Tongue (tissue), 2 donors: ENCODE data around the gene CCHCR1. TPM values are rescaled to one million over a fixed set of nuclear protein-coding genes. Genes with fewer than 3 reads are reported as not detected.
"Not testable (repeated sequence)": the region's sequence is repeated elsewhere in the genome, so short reads cannot be mapped to it uniquely, and the experiment has no call there.

Experiments
- DNase-seq: peaks from one replicate; pipeline ENCODE4 v3.0.0-alpha.2; 2015
- total RNA-seq: library from RNA; depleted of rRNA; stranded (reverse); fragments of >200 nt; gene quantifications from one replicate; pipeline ENCODE4 v1.2.3, GENCODE V29; 2014

CCHCR1 gene
- total RNA-seq, 1 donor from 2014 or later = 14.2 TPM

DNA sequence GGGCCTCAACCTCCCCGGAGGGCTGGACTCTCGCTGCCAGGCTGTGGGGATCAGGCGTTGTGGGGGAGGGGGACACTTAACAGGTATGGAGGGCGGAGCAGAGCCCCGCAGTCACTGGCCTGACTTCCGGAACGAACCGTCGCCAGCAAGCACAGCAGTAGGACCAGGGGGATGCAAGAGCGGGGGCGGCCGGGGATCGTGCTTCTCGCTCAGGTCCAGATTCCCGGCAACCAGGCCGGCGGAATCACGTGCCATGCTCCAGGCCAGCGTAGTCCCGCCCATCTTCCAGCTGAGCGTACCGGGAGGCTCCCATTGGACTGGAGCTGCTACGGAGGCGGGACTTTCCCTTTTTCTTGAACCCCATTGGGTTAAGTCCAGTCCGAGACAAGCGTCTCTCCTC is 22.9 kb upstream of the CCHCR1 start:
- peak; percentile 88 for DNase-seq

DNA sequence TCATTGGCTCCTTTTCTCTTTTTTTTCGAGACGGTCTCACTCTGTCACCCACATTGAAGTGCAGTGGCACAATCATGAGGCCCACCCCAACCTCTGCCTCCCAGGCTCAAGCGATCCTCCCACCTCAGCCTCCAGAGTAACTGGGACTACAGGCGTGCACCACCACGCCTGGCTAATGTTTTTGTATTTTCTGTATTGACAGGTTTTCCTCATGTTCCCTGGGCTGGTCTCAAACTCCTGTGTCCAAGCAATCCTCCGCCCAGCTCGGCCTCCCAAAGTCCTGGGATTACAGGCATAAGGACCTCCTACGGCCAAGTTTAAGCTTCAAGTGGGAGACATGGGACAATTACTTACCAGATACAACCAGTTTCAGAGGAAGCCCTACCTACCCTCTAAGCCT is 22.3 kb upstream of the CCHCR1 start:
- DNase-seq = no peak

DNA sequence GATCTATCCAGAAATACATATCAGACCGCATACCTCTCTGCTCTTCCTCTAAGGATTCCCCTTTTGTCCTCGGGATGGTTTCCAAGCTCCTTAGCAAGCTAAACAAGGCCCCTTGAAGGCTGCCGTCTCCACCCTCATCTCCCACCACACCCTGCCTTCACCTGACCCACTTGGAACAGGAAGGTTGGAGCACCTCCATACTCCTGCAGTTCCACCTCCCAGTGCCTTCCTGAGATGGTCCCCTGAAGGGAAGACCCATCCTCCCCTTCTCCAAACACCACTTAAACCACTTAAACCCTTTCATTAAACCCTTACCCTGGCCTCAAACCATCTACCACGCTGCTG is 21.4 kb upstream of the CCHCR1 start:
- DNase-seq = no peak

DNA sequence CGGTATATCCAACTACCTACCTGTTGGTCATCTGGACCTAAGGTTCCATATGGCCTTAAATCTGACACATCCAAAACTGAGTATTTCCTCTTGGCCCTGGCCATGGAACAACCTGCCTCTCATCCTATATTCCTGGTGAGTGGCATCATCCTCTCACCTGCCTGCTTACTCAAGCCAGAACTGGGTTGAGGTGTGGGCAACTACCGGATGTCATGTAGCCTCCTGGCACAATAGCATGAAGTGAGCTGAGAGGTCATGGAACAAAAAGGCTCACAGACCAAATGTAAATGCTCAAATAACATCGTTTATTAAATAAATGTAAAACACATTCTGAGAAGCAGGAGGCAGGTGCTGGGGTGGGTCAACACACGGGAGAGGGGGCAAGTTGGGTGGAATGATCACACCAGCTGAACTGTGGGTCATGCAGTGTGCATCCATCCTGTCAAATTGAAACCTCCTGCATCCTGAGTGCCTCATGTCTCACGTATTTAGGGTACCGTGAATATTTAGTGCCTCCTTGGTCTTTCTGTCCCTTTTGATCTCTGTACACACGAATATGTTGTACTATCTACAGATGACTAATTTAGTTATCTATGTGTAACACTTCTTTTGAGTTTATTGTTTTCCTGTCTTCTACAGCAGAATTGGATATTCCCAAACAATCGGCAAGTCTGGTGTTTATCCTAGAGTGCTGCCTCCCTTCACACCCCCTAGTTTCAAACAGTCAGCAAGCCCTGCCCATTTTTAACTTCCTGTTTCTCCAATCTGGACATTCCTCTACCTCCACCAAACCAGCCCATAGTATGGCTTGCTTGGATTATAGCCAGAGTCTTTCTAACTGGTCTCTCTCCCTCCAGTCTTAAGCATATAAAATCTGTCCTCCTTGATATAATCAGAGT is 20.8 kb upstream of the CCHCR1 start:
- no peak for DNase-seq

DNA sequence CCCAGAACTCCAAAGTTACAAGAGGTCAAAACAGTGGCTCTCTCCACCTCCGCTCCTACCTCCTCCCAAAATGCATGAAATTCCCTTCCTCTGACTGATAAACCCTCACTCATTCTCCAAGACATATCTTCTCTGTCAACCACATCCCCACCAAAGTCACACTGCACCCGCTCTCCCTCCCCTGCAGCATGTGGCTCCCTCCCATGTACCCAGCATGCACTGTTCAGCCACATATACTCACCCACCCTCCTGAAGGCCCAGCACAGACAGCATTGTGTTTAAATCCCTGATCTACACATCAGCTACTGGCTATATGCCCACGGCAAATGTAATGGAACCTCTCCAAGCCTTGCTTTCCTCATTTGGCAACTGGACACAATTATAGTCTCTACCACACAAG is 18.4 kb upstream of the CCHCR1 start:
- peak; percentile 74 for DNase-seq

DNA sequence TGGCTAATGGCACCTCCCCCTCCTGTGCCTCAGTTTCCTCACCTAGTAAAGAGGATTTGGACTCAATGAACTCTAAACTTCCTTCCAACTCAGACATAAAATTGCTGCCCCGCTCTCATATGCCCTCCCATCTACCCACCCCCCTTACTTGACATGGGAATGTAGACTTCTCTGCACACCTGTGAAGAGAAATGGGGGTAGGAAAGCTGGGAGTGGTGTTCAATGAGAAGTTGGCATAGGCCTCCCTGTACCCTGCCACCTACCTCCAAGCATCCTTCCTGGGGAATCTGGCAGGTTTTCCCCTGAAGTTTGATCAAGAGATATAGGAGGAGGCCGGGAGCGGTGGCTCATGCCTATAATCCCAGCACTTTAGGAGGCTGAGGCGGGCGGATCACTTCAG is 16.8 kb upstream of the CCHCR1 start:
- DNase-seq = no peak

DNA sequence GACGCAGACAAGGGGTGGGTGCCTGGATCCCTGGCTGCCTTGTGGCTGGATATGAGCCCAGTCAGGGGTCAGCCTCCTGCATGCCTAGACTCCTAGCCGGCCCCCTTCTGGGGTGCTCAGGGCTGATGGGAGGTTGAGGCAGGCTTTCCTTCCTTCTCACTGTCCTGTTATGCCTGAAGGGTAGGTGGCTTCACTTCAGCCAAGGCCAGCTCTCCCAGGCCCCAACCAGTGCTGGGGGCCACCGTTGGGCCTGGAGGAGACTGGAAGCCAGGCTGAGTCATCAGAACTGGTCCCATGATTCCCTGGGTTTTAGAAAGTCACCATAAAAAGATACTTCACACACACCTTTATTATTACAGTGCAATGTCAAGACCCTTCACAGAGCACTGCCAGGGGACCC is 15.8 kb upstream of the CCHCR1 start:
- DNase-seq = no peak

DNA sequence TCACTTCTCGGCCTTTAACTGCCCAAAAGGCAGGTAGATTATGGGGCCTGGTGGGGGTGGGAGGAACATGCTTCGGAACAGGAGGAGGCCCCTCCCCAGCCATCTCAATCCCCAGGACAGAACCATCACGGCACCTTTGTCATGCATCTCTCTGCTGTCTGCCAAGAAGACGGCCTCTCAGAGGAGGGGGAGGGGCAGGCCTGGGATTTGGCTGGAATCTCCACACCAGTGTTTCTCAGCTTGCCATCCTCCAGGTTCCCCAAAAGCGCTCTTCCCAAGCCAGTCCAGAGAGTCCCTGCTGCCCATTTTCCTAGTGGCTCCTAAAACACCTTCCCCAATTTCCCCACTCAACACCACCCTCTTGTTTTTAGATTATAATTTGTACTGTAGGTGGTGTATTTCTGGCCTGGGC is 15.4 kb upstream of the CCHCR1 start:
- no peak for DNase-seq

DNA sequence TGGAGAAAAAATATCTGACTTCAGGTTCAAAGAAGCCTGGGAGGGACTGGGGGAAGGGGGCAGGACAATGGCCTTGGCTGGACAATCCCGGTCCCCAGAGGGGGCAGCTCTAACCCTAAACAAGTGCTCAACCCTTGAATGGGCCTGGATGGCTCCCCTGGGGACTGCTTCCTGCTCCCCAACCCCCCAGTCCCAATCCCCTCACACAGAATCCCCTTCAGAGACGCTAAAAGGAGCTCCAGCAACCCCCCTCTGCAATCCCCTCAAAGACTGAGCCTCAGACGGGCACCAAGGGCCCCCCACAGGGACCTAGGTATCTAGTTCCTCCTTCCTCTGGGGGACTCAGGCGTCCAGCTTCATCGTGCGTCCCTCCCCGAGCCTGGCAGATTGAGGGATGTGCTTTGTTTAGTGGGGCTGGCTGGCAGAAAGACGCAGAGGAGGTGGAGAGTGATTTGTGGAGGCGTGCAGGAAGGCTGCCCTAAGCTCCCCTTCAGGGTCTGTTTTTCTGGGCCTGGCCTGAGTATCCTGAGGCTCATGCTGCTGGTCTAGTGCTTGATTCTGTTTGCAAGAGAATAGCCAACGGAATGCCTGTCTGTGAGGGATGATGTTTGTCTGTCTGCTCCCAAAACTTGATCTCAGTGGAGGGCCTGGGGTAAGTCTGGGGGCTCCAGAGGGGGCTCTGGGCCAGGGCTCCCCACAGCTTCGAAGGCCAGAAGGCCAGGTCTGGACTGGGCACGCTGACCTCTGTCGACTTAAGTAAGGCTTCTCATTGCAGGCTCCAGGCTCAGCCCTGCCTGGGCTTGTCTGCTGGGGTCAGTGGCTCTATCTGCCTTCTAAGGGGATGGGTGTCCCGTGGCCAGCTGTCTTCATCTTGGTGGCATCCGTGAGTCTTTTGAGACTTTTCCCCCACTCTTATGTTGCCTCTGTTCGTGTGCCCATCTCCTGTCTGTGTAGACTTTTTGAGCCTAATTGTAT is 14.6 kb upstream of the CCHCR1 start:
- no peak for DNase-seq

DNA sequence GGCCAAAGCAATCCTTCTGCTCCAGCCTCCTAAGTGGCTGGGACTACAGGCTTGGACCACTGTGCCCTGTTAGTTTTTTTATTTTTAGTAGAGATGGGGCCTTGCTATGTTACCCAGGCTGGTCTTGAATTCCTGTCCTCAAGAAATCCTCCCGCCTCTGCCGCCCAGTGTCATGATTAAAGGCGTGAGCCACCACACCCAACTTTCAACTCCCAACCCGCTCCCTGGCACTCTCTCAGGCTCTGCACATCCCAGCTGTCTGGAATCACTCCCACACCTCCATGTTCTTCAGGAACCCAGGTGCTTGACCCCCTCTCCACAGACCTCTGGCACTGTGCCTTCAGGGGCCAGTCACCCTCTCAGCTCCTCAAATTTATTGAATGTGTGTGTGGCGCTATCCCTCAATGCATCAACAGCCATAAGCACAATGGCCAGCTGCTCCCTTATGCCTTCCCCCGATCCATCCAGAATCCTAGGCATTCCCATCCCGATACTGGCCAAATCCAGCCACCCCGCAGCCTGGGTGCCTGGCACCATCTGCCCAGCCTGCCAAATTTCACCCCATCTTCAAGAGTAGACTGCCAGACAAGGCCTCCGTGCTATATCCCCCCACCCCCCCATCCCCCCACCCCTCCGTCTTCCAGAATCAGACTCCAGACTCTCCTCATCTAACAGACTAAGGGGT is 13.5 kb upstream of the CCHCR1 start:
- no peak for DNase-seq

DNA sequence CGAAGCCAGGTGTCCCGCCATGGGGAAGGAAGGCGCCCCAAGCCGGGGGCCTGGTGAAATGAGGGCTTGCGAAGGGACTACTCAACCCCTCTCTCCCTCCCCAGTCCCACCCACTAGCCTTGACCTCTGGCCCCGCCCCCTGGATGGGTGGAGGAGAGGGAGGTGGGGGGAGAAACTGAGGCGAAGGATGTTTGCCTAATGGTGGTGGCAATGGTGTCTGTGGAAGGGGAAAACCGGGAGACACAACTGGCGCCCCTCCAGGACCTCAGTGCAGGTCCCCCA is 12.9 kb upstream of the CCHCR1 start, which contains the start of gene POU5F1:
Gene POU5F1 (minus strand): TSS at position 83 of the 282 bp plus-strand sequence. CDS start 62 bp downstream, at position 21.
- no peak for DNase-seq

DNA sequence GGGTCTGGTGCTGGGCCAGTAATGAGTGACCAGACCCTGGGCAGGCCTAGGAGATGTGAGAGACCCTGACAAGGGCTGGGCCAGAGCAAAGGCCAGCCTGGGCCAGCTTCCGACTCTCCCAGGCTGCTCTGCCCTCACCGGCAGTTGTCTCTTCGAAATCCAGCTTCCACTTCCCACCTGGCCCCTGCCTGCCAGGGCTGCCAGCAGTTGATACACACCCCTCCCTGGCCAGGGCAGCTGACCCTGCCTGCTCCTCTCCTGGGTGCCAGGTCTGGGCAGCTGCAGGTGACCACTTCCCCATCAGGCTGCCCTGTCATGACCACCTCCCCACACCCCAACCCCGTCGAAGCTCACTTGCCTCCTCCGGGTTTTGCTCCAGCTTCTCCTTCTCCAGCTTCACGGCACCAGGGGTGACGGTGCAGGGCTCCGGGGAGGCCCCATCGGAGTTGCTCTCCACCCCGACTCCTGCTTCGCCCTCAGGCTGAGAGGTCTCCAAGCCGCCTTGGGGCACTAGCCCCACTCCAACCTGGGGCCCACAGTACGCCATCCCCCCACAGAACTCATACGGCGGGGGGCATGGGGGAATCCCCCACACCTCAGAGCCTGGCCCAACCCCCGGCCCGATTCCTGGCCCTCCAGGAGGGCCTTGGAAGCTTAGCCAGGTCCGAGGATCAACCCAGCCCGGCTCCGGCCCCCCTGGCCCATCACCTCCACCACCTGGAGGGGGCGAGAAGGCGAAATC is 12.4 kb upstream of the CCHCR1 start:
- DNase-seq = not testable (repeated sequence)

DNA sequence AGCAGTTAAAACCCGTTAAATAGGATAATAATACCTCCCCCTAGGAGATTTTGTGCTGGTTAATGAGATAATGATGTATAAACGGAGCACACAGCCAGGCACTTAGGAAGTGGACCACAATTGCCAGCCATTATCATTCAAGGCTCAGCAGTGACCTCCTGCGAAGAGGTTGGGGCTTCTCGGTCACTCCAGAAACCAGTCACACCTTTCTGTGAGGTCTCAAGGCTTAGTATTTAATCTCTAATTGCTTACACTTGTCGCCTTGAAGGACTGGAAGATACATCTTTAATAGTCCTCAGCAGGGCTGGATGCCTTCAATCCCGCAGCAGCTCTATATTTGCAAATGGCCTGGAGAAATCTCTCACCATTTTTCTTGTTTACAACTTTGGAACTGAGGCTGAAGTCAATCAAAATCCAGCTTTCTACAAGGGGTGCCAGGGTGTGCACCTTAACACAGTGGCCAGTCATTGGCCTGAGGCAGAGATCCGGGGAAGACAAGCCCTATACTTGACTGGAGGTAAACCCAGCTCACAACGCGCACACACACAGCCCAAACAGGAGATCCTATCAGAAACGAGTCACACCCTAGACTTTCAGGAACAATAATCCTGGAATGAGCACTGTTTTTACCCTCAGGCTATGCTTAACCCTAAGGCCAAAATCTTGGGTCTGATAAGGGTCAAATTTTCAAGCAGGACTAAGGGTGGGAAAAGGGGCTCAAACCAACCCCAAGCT is 11.7 kb upstream of the CCHCR1 start:
- no peak for DNase-seq

DNA sequence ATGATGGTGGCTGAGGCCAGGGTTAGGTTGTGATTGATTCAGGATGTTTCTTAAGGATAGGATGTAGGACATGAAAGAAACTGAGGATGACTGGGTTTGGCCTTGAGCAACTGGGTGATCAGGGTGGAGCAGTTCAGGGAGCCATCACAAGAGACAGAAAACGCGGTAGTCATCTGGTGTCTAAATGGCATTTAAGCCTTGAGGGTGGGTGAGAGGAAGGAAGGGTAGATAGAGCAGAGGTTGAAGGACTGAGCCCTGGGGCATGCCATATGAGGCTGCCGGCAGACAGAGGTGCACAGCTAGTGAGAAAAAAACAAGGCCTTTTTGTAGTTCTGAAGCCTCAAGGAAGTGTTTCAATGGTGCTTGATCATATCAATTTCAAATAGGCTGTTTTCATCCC is 11.0 kb upstream of the CCHCR1 start:
- no peak for DNase-seq

DNA sequence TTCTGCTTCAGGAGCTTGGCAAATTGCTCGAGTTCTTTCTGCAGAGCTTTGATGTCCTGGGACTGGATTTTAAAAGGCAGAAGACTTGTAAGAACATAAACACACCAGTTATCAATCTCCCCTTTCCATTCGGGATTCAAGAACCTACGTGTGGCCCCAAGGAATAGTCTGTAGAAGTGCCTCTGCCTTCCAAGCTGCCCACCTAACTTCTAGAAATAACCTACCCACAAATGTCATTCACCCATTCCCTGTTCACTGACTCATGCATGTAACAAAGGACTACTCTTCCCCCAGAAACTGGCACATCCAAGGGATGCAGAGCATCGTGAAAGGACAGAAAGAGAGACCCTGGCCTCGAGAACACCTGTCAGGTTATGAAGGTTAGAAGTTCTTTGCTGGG is 8.4 kb upstream of the CCHCR1 start:
- DNase-seq = no peak

DNA sequence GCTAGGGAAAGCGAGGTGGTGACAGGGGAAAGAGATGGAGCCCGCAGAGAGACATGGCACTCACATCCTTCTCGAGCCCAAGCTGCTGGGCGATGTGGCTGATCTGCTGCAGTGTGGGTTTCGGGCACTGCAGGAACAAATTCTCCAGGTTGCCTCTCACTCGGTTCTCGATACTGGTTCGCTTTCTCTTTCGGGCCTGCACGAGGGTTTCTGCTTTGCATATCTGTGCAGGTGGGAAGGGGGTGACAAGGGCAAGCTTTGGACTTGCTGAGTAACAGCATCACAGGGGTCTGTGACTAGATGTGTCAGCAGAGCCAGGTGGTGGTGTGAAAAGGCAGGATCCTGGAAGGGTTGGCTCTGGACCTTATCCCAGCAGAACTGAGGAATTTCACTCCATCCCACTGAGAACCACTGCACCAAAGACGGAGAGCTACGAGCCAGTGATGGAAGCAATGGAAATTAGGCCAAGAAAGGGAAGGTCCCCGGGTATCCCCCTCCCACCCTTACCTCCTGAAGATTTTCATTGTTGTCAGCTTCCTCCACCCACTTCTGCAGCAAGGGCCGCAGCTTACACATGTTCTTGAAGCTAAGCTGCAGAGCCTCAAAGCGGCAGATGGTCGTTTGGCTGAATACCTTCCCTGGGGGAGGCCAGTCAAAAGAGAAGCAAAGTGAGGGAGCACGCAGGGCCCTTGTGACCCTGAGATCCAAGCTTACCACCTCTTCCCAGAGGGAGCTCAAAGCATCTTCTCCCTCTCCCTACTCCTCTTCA is 7.6 kb upstream of the CCHCR1 start:
- not testable (repeated sequence) for DNase-seq

DNA sequence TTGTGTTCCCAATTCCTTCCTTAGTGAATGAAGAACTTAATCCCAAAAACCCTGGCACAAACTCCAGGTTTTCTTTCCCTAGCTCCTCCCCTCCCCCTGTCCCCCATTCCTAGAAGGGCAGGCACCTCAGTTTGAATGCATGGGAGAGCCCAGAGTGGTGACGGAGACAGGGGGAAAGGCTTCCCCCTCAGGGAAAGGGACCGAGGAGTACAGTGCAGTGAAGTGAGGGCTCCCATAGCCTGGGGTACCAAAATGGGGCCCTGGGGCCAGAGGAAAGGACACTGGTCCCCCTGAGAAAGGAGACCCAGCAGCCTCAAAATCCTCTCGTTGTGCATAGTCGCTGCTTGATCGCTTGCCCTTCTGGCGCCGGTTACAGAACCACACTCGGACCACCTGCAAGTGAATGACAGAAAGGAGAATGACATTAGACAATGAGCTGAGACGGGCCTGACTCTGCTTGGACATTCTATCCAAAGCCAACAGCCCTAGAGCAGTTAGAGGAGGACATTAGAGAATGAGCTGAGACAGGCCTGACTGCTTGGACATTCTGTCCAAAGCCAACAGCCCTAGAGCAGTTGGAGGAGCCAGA is 7.0 kb upstream of the CCHCR1 start:
- DNase-seq = not testable (repeated sequence)

DNA sequence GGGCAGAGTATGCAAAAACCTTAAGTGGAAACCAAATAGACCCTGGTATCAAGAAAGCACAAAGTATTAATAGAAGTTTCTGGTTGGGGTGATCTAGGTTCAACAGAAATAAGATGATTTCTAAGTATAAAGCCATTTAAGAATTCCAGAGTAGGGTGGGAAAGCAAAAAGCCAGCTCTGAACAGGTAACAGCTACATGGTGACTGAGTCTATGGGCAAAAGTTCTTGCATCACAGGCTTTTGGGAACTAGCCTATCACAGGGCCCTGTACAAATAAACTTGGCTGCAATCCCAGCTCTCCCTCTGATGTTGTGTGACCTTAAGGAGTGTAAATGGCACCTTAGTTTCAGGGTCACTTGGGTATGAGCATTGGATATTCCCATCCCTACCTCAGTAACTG is 6.3 kb upstream of the CCHCR1 start:
- DNase-seq = no peak

DNA sequence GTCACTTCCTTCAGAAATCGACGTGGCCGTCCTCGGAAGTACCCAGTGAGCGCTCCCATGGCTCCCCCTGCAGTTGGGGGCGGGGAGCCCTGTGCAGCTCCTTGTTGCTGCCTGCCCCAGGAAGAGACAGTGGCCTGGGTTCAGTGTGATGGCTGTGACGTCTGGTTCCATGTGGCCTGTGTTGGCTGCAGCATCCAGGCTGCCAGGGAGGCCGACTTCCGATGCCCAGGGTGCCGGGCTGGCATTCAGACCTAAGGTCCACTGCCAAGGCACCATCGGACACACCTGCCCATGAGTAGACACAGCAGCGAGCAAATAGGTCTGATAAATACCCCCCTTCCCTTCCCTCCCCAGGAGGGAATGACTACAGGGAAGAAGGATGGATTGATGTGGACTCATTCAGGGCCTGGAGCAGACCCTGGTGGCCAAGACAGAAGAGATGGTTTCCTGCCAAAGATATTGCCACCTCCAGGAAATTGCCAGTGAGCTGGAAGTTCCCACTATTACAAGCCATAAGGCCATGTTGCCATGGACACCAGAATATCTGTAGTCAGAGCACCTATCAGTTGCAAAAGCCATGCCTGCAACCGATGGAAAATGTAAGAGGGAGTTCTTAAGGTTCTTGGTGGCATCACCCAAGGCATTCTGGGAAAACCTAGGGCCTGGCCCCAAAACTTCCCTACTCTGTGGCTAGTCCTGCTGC is 5.0 kb upstream of the CCHCR1 start:
- no peak for DNase-seq
